HepG2 (cell line): Measurements from ENCODE around the gene ZNF26. TPM values are rescaled to one million over a fixed set of nuclear protein-coding genes. Genes with fewer than 3 reads are reported as not detected.

Experiments
- ARNT ChIP-seq: fragments of 450-650 bp; IDR thresholded peaks from 2 replicates; pipeline ENCODE4 v1.6.1; 2017
- CEBPB ChIP-seq: IDR thresholded peaks from 2 replicates; pipeline ENCODE4 v1.6.1; 2011; ENCODE audit warnings: low read depth, low read length, improper control_type of control experiment, borderline replicate concordance
- FOXM1 ChIP-seq: sonication (generic); formaldehyde crosslinking; IDR thresholded peaks from 2 replicates; pipeline ENCODE4 v1.5.0; 2020; ENCODE audit warnings: missing genetic modification reagents
- IKZF4 ChIP-seq: sonication (generic); formaldehyde crosslinking; IDR thresholded peaks from 2 replicates; pipeline ENCODE4 v1.5.1; 2020; ENCODE audit warnings: borderline replicate concordance, mild to moderate bottlenecking, low read depth, missing genetic modification reagents; ENCODE audit errors: not compliant biosample characterization
- MNT ChIP-seq: fragments of 450-650 bp; IDR thresholded peaks from 2 replicates; pipeline ENCODE4 v1.6.1; 2016
- NCOA5 ChIP-seq: sonication (generic); formaldehyde crosslinking; IDR thresholded peaks from 2 replicates; pipeline ENCODE4 v1.4.0; 2020; ENCODE audit warnings: missing genetic modification reagents
- NFE2 ChIP-seq: sonication (generic); formaldehyde crosslinking; IDR thresholded peaks from 2 replicates; pipeline ENCODE4 v1.4.0; 2020; ENCODE audit warnings: missing genetic modification reagents
- NFYB ChIP-seq: sonication (generic); formaldehyde crosslinking; IDR thresholded peaks from 2 replicates; pipeline ENCODE4 v1.4.0; 2020; ENCODE audit warnings: missing genetic modification reagents
- NR1H2 ChIP-seq: sonication (generic); formaldehyde crosslinking; IDR thresholded peaks from 2 replicates; pipeline ENCODE4 v1.8.1; 2022; ENCODE audit warnings: low read depth, missing genetic modification reagents, borderline replicate concordance
- ONECUT2 ChIP-seq: sonication (generic); formaldehyde crosslinking; IDR thresholded peaks from 2 replicates; pipeline ENCODE4 v1.4.0; 2020; ENCODE audit warnings: missing genetic modification reagents
- RFXAP ChIP-seq: sonication (generic); formaldehyde crosslinking; IDR thresholded peaks from 2 replicates; pipeline ENCODE4 v1.4.0; 2020; ENCODE audit warnings: missing genetic modification reagents, borderline replicate concordance
- SALL2 ChIP-seq: sonication (generic); formaldehyde crosslinking; IDR thresholded peaks from 2 replicates; pipeline ENCODE4 v1.8.1; 2023; ENCODE audit warnings: mild to moderate bottlenecking, missing genetic modification reagents, inconsistent platforms
- TEAD2 ChIP-seq: sonication (generic); formaldehyde crosslinking; IDR thresholded peaks from 2 replicates; pipeline ENCODE4 v1.9.0; 2021; ENCODE audit warnings: missing genetic modification reagents
- ZBTB38 ChIP-seq: sonication (generic); formaldehyde crosslinking; IDR thresholded peaks from 2 replicates; pipeline ENCODE4 v1.5.1; 2020; ENCODE audit warnings: mild to moderate bottlenecking, missing genetic modification reagents
- ZEB1 ChIP-seq: IDR thresholded peaks from 2 replicates; pipeline ENCODE4 v1.6.1; 2012; ENCODE audit warnings: mild to moderate bottlenecking, low read depth, inconsistent platforms; ENCODE audit not compliant: insufficient replicate concordance
- ZFP37 ChIP-seq: sonication (generic); formaldehyde crosslinking; IDR thresholded peaks from 2 replicates; pipeline ENCODE4 v1.4.0; 2020; ENCODE audit warnings: missing genetic modification reagents, borderline replicate concordance
- ZMYM2 ChIP-seq: sonication (generic); formaldehyde crosslinking; IDR thresholded peaks from 2 replicates; pipeline ENCODE4 v1.8.0; 2022; ENCODE audit warnings: mild to moderate bottlenecking, missing genetic modification reagents
- ZNF468 ChIP-seq: sonication (generic); formaldehyde crosslinking; IDR thresholded peaks from 2 replicates; pipeline ENCODE4 v1.8.0; 2022; ENCODE audit warnings: mild to moderate bottlenecking, moderate library complexity, missing genetic modification reagents
- ZSCAN29 ChIP-seq: sonication (generic); formaldehyde crosslinking; conservative IDR thresholded peaks from 2 replicates; pipeline ENCODE4 v1.4.0; 2020; ENCODE audit warnings: mild to moderate bottlenecking, missing genetic modification reagents
- polyA plus RNA-seq, 8 experiments: library from polyadenylated mRNA; depleted of rRNA in 3 of 8; stranded (reverse) in 7 of 8; unstranded in 1 of 8; fragments of >200 nt; fragmentation: Illumina TruSeq in 4 of 8; extraction: Trizol in 4 of 8; gene quantifications; 2 replicates each; pipeline versions ENCODE4 v1.2.1 to v1.2.3, GENCODE V29; 2011 to 2016; ENCODE audit warnings: low read depth in 4 of 8, missing spikeins in 1 of 8, mixed read lengths in 1 of 8; ENCODE audit not compliant: insufficient read depth in 1 of 8
- total RNA-seq, 5 experiments: library from RNA; depleted of rRNA; stranded (reverse); fragments of >200 nt; fragmentation: Illumina TruSeq; extraction: Trizol; gene quantifications; 2 replicates each; pipeline ENCODE4 v1.2.3, GENCODE V29; 2016; ENCODE audit warnings: low read depth in 1 of 5
- TF ChIP-seq, protein P1 (sequence below): sonication (generic); formaldehyde crosslinking; IDR thresholded peaks from 2 replicates; pipeline ENCODE4 v1.9.0; 2021; ENCODE audit warnings: missing genetic modification reagents, mild to moderate bottlenecking, borderline replicate concordance
- TF ChIP-seq, protein P2 (sequence below): sonication (generic); formaldehyde crosslinking; IDR thresholded peaks from 2 replicates; pipeline ENCODE4 v1.8.1; 2023; ENCODE audit warnings: mild to moderate bottlenecking, missing genetic modification reagents
- TF ChIP-seq, protein P3 (sequence below): sonication (generic); formaldehyde crosslinking; IDR thresholded peaks from 2 replicates; pipeline ENCODE4 v1.8.1; 2023; ENCODE audit warnings: mild to moderate bottlenecking, inconsistent platforms, moderate library complexity, missing genetic modification reagents, borderline replicate concordance
- TF ChIP-seq, protein P4 (sequence below): sonication (generic); formaldehyde crosslinking; IDR thresholded peaks from 2 replicates; pipeline ENCODE4 v1.4.0; 2020; ENCODE audit warnings: missing genetic modification reagents

Gene ZNF26
- total and polyA plus RNA-seq, 2 of the 13 experiments (the other 11 are each of a cell fraction or from before 2014, with no cell fraction given) = 3.8 to 6.5 TPM

DNA sequence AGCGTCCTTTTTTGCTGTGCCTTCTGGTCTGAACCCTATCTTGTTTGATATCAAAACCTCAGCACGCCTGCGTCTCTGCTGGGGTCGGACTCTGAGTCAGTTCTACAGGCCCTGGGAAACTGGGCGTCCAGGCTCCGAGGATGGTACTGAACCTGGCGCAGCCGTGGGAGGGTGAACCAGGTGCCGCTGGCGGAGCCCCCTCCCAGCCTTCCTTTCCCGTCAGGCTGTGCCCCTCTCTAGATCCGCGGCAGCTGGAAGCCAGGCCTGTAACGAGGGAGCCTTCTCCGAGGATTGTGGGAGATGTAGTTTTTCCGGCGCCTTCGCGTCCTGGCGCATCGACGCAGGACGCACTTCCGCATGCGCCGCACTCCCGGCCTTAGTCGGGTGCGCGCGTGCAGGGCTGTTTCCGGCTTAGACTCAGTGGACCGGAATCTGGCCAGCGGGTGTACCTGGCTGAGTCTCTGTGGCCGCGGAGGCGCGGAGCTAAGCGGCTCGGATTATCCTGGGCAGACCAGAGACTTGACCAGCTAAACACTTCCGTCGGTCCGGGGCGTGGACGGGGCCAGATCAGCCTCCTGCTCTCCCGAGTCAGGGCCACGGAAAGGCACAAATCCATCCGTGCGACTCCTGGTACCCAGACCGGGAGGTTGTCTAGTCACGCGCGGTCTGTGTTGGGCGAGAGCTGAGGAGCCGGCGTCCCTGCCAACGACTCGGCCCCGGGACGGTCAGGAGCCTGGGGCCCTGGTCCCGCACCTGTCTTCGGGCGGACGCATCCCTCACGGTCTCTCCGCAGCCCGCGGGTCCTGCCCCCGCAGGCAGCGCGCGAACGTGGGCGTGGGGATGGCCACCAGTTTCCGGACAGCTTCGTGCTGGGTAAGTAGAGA is at the start of gene ZNF26 (continued):
- no peak for TF ChIP-seq ZNF468 (CRISPR knock-in tag)
- TF ChIP-seq, protein P1, sequence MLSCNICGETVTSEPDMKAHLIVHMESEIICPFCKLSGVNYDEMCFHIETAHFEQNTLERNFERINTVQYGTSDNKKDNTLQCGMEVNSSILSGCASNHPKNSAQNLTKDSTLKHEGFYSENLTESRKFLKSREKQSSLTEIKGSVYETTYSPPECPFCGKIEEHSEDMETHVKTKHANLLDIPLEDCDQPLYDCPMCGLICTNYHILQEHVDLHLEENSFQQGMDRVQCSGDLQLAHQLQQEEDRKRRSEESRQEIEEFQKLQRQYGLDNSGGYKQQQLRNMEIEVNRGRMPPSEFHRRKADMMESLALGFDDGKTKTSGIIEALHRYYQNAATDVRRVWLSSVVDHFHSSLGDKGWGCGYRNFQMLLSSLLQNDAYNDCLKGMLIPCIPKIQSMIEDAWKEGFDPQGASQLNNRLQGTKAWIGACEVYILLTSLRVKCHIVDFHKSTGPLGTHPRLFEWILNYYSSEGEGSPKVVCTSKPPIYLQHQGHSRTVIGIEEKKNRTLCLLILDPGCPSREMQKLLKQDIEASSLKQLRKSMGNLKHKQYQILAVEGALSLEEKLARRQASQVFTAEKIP = no peak
- no peak for TF ChIP-seq ZEB1
- TF ChIP-seq CEBPB = no peak
- TF ChIP-seq RFXAP (CRISPR knock-in tag) = peak; percentile 82
- TF ChIP-seq IKZF4 (CRISPR knock-in tag) = no peak
- no peak; the same call in 1 of the 2 replicates for TF ChIP-seq ONECUT2 (CRISPR knock-in tag)
- no peak for TF ChIP-seq NCOA5 (CRISPR knock-in tag)
- no peak for TF ChIP-seq FOXM1 (CRISPR knock-in tag)
- no peak for TF ChIP-seq NR1H2
- TF ChIP-seq SALL2 (CRISPR knock-in tag) = peak; percentile 60; the same call in 1 of the 2 replicates
- TF ChIP-seq, protein P2, sequence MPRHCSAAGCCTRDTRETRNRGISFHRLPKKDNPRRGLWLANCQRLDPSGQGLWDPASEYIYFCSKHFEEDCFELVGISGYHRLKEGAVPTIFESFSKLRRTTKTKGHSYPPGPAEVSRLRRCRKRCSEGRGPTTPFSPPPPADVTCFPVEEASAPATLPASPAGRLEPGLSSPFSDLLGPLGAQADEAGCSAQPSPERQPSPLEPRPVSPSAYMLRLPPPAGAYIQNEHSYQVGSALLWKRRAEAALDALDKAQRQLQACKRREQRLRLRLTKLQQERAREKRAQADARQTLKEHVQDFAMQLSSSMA = peak; percentile 76; the same call in 1 of the 2 replicates
- TF ChIP-seq NFE2 (CRISPR knock-in tag) = no peak
- TF ChIP-seq, protein P3, sequence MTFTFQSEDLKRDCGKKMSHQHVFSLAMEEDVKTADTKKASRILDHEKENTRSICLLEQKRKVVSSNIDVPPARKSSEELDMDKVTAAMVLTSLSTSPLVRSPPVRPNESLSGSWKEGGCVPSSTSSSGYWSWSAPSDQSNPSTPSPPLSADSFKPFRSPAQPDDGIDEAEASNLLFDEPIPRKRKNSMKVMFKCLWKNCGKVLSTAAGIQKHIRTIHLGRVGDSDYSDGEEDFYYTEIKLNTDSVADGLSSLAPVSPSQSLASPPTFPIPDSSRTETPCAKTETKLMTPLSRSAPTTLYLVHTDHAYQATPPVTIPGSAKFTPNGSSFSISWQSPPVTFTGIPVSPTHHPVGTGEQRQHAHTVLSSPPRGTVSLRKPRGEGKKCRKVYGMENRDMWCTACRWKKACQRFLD (CRISPR knock-in tag) = no peak; the same call in 1 of the 2 replicates
- no peak for TF ChIP-seq ZFP37 (CRISPR knock-in tag)
- peak; percentile 91 for TF ChIP-seq ZBTB38 (CRISPR knock-in tag)
- peak; percentile 59; the same call in 1 of the 2 replicates for TF ChIP-seq NFYB (CRISPR knock-in tag)
- no peak for TF ChIP-seq TEAD2
- TF ChIP-seq ZMYM2 (CRISPR knock-in tag) = peak; percentile 70; the same call in 1 of the 2 replicates
- TF ChIP-seq ZSCAN29 = no peak
- TF ChIP-seq, protein P4, sequence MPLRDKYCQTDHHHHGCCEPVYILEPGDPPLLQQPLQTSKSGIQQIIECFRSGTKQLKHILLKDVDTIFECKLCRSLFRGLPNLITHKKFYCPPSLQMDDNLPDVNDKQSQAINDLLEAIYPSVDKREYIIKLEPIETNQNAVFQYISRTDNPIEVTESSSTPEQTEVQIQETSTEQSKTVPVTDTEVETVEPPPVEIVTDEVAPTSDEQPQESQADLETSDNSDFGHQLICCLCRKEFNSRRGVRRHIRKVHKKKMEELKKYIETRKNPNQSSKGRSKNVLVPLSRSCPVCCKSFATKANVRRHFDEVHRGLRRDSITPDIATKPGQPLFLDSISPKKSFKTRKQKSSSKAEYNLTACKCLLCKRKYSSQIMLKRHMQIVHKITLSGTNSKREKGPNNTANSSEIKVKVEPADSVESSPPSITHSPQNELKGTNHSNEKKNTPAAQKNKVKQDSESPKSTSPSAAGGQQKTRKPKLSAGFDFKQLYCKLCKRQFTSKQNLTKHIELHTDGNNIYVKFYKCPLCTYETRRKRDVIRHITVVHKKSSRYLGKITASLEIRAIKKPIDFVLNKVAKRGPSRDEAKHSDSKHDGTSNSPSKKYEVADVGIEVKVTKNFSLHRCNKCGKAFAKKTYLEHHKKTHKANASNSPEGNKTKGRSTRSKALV (CRISPR knock-in tag) = no peak; the same call in 1 of the 2 replicates
- peak; percentile 90 for TF ChIP-seq MNT
- TF ChIP-seq ARNT = no peak
